ENCODE measurements around the gene ZFHX3.

Gene ZFHX3

DNA sequence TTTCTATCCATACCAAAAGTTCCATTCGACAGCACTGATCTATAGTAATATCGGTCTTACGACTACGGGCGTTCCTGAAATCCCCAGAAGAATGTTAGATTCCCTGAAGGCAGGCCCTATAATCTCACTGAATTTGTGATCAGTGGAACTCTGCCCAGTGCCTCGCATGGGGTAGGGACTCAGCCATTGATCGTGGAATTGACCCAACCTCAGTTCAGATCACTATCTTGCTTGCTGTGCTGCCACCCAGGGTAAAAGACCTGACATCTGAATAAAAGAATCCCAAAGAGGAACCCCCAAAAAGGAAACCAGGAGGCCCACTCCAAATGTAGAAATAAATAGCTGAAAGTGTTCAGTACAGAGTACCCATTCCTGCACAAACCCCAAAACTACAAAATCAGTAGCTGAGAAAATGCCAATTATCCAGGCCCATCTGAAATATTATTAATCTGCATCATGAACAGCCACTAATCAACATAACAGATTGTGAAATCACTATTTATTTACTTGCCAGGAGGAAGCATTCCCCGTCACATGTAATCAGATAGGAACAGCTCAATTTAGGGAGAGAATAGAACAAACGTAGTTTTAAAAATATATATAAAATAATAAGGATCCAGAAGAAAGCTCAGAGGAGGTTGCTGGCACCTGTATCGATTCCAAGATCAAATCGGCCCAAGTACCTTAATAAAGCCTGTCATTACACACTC lies 221.9 kb downstream of the ZFHX3 start:
- CTCF ChIA-PET, result no interaction called here
- TF ChIP-seq SUZ12 (IDR thresholded peaks at IDR 0.05) (no peak), NFRKB (IDR thresholded peaks at IDR 0.05) (no peak), LEF1 (IDR thresholded peaks at IDR 0.05; ENCODE audit: borderline replicate concordance) (no peak), ZNF384 (IDR thresholded peaks at IDR 0.05) (no peak), L3MBTL2 (conservative IDR thresholded peaks at IDR 0.05) (no peak), CTBP1 (IDR thresholded peaks at IDR 0.05; ENCODE audit: borderline replicate concordance) (no peak), HDGF (IDR thresholded peaks at IDR 0.05; ENCODE audit: borderline replicate concordance) (no peak), BHLHE40 (IDR thresholded peaks at IDR 0.05; ENCODE audit: borderline replicate concordance) (no peak), SP1 (IDR thresholded peaks at IDR 0.05) (no peak), TARDBP (IDR thresholded peaks at IDR 0.05) (no peak), FOXK2 (IDR thresholded peaks at IDR 0.05) (no peak), FOXM1 (IDR thresholded peaks at IDR 0.05; ENCODE audit: borderline replicate concordance) (no peak), FOXA1 (IDR thresholded peaks at IDR 0.05) (no peak), ELF4 (IDR thresholded peaks at IDR 0.05) (no peak), ARNT (IDR thresholded peaks at IDR 0.05) (no peak)
- TF ChIP-seq, protein P1, sequence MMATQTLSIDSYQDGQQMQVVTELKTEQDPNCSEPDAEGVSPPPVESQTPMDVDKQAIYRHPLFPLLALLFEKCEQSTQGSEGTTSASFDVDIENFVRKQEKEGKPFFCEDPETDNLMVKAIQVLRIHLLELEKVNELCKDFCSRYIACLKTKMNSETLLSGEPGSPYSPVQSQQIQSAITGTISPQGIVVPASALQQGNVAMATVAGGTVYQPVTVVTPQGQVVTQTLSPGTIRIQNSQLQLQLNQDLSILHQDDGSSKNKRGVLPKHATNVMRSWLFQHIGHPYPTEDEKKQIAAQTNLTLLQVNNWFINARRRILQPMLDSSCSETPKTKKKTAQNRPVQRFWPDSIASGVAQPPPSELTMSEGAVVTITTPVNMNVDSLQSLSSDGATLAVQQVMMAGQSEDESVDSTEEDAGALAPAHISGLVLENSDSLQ (IDR thresholded peaks at IDR 0.05), result no peak
- DNase-seq (ENCODE audit: extremely low spot score), result no peak
- POLR2A ChIA-PET, result no interaction called here

DNA sequence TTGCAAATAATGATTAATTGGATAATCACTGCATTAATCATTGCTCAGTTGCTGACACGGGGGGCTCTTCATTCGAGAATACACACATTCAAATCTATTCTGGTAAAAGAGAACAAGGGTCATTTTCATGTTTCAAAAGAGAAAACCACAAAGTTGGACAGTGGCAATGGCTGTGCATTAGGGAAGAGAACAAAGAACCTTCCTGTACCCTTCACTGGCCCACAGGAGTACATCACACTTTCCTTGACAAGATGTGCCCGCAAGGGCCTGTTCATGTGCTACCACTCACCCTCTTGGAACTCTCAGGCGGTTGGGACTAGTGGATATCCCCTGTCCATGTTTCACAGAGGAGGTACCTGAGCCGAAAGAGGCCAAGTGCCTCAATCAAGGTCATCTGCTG lies 223.2 kb downstream of the ZFHX3 start:
- CTCF ChIA-PET, result interaction anchor here (1.0 kb wide), 1 partner anchor 8 kb away, joined by 3 read pairs; no protein-coding TSS in a partner anchor
- DNase-seq (ENCODE audit: extremely low spot score), result no peak
- POLR2A ChIA-PET, result no interaction called here
- TF ChIP-seq CTBP1 (IDR thresholded peaks at IDR 0.05; ENCODE audit: borderline replicate concordance) (no peak), BHLHE40 (IDR thresholded peaks at IDR 0.05; ENCODE audit: borderline replicate concordance) (no peak), TARDBP (IDR thresholded peaks at IDR 0.05) (no peak), FOXM1 (IDR thresholded peaks at IDR 0.05; ENCODE audit: borderline replicate concordance) (no peak), SP1 (IDR thresholded peaks at IDR 0.05) (no peak), LEF1 (IDR thresholded peaks at IDR 0.05; ENCODE audit: borderline replicate concordance) (no peak), ZNF384 (IDR thresholded peaks at IDR 0.05) (no peak), FOXA1 (IDR thresholded peaks at IDR 0.05) (no peak), SUZ12 (IDR thresholded peaks at IDR 0.05) (no peak), NFRKB (IDR thresholded peaks at IDR 0.05) (no peak), L3MBTL2 (conservative IDR thresholded peaks at IDR 0.05) (no peak), HDGF (IDR thresholded peaks at IDR 0.05; ENCODE audit: borderline replicate concordance) (no peak), ELF4 (IDR thresholded peaks at IDR 0.05) (no peak), ARNT (IDR thresholded peaks at IDR 0.05) (no peak), FOXK2 (IDR thresholded peaks at IDR 0.05) (no peak)
- TF ChIP-seq, protein P1 (IDR thresholded peaks at IDR 0.05), result no peak

DNA sequence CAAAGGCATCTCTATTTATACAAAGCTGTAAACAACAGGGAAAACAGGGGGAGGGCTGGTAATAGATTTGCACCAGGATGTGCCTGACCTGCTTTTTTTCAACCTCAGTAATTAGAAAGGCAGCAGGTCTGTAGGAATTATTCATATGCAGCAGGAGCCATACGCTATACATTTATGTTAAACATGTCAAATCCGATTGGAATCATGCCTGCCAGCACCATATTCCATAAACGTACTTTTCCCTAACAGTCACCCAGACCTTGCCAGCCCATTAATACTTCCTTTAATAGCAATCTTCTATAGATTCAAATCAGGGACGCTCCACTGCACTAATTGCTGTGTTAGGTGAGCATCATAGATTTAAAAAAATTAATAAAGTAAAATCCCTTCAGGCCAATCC lies 223.9 kb downstream of the ZFHX3 start:
- ChIA-PET CTCF (interaction anchor here (1.0 kb wide), 1 partner anchor 8 kb away, joined by 3 read pairs; no protein-coding TSS in a partner anchor), POLR2A (no interaction called here)
- no peak for DNase-seq (ENCODE audit: extremely low spot score)
- TF ChIP-seq FOXK2 (IDR thresholded peaks at IDR 0.05) (no peak), SP1 (IDR thresholded peaks at IDR 0.05) (no peak), ARNT (IDR thresholded peaks at IDR 0.05) (no peak), HDGF (IDR thresholded peaks at IDR 0.05; ENCODE audit: borderline replicate concordance) (no peak), NFRKB (IDR thresholded peaks at IDR 0.05) (no peak), SUZ12 (IDR thresholded peaks at IDR 0.05) (no peak)

DNA sequence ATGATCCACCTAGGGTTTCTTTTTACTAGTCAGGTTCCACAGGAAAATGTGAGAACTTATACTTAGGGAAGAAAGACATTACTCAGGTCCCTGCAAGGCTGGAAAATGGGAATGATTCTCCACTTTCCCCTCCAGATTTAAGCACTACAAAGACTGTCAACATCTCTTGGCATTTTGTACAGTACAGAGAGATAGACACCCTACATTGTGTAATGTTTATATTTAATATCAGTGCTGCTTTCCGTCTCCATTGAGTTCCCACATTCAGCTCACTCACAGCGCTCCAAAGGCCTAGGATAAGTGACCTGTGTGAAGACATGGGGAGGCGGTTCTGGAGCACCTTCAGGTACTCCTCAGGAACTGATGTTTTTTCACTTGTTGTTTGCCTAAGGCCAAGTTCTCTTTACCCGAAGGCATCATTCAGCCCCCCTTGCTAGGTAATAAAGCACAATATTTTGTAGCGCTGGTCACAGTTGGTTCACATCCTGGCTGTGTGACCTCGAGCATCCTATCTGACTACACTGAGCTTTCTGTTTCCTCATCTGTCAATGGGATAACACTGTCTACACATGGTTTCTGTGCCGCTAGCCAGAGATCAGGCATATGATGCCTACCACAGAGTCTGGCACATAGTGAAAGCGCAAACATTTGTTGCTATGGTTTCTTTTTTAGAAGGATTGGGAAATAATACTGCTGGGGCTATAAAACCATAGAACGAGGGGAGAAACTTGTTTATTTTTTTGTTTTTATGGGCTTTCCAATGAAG lies 226.6 kb downstream of the ZFHX3 start:
- no peak for DNase-seq (ENCODE audit: extremely low spot score)
- TF ChIP-seq HDGF (IDR thresholded peaks at IDR 0.05; ENCODE audit: borderline replicate concordance), result no peak
- no peak for TF ChIP-seq LEF1 (IDR thresholded peaks at IDR 0.05; ENCODE audit: borderline replicate concordance)
- ChIA-PET POLR2A (interaction anchor here (0.6 kb wide), 1 partner anchor 702 kb away, joined by 3 read pairs; no protein-coding TSS in a partner anchor), CTCF (interaction anchor here (1.0 kb wide), 1 partner anchor 11 kb away, joined by 4 read pairs; no protein-coding TSS in a partner anchor)

DNA sequence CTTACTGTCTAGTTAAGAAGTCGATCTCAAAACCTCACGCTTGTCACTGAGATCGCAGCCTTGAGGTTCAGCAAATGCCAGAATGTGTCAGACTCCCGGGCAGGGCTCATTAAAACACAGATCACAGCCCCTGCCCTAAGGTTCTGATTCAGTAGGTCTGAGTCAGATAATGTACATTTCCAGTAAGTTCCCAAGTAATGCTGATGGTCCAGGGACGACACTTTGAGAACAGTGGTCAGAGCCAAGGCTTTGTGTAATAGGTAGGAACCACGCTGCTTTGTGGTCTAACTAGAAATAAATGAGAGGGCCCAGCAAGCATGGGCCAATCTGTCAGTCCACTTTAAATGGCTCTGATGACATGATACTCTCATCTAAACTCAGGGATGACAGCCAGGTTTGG lies 228.6 kb downstream of the ZFHX3 start:
- TF ChIP-seq ARNT (IDR thresholded peaks at IDR 0.05) (no peak), BHLHE40 (IDR thresholded peaks at IDR 0.05; ENCODE audit: borderline replicate concordance) (no peak), ELF4 (IDR thresholded peaks at IDR 0.05) (no peak), LEF1 (IDR thresholded peaks at IDR 0.05; ENCODE audit: borderline replicate concordance) (no peak), SUZ12 (IDR thresholded peaks at IDR 0.05) (no peak), L3MBTL2 (conservative IDR thresholded peaks at IDR 0.05) (no peak), FOXM1 (IDR thresholded peaks at IDR 0.05; ENCODE audit: borderline replicate concordance) (no peak), ZNF384 (IDR thresholded peaks at IDR 0.05) (no peak), HDGF (IDR thresholded peaks at IDR 0.05; ENCODE audit: borderline replicate concordance) (no peak), CTBP1 (IDR thresholded peaks at IDR 0.05; ENCODE audit: borderline replicate concordance) (no peak), FOXK2 (IDR thresholded peaks at IDR 0.05) (no peak), NFRKB (IDR thresholded peaks at IDR 0.05) (no peak)
- no peak for DNase-seq (ENCODE audit: extremely low spot score)
- ChIA-PET POLR2A (no interaction called here), CTCF (interaction anchor here (2.5 kb wide), 1 partner anchor 14 kb away, joined by 12 read pairs; no protein-coding TSS in a partner anchor)

DNA sequence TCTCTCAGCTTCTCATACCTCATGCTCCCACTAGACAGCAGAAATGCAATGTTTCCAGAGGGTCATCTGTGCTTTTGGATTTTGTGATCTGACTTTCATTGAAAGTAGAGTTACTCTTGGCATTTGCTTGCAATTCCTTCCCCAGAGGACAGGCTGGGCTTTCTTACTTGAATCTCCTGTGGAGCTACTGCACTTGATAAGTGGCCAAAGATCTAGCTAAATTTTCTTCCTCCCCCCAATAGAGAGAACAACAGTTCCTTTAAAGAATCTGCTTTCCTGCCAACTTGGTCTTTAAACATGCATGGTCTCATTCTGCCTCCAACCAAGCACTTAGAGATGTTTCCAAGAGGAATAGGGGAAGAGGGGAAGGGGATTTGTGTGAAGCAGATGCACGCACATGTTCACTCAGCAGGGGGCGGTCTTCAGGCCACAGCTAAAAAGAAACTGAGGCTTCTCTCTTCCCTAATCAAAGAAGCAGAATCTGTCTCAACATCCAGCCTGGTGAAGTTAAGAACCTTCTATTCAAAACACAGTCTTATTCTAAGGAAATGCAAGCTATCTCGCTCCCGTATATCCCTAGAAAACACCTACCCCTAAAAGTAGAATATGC lies 229.6 kb downstream of the ZFHX3 start:
- no peak for DNase-seq (ENCODE audit: extremely low spot score)
- ChIA-PET CTCF (interaction anchor here (0.7 to 2.5 kb wide), 3 partner anchors 15 to 621 kb away, joined by 3 to 12 read pairs (median 3); no protein-coding TSS in a partner anchor), POLR2A (no interaction called here)
- TF ChIP-seq L3MBTL2 (conservative IDR thresholded peaks at IDR 0.05) (0 out of 2 replicates have a peak, but pooled peaks have one; percentile 13), LEF1 (IDR thresholded peaks at IDR 0.05; ENCODE audit: borderline replicate concordance) (no peak)
